Epithelial cell of alveolus of lung (primary cell): ENCODE results near the gene LIN37. TPM values are rescaled to one million over a fixed set of nuclear protein-coding genes. Genes with fewer than 3 reads are reported as not detected.

Experiments
- total RNA-seq: library from RNA; depleted of rRNA; stranded (reverse); fragments of >200 nt; gene quantifications from 2 replicates; pipeline ENCODE4 v1.2.1, GENCODE V29; 2015

Gene LIN37, protein sequence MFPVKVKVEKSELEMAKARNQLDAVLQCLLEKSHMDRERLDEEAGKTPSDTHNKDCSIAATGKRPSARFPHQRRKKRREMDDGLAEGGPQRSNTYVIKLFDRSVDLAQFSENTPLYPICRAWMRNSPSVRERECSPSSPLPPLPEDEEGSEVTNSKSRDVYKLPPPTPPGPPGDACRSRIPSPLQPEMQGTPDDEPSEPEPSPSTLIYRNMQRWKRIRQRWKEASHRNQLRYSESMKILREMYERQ
- total RNA-seq, result 15.9 and 20.7 TPM in 2 replicates

GRCh38 chr19:35748106-35749020 lies at the start of gene LIN37:
Gene LIN37, plus strand, starts transcription at chr19:35748576. Its CDS starts 149 bp downstream, at chr19:35748725.

DNA sequence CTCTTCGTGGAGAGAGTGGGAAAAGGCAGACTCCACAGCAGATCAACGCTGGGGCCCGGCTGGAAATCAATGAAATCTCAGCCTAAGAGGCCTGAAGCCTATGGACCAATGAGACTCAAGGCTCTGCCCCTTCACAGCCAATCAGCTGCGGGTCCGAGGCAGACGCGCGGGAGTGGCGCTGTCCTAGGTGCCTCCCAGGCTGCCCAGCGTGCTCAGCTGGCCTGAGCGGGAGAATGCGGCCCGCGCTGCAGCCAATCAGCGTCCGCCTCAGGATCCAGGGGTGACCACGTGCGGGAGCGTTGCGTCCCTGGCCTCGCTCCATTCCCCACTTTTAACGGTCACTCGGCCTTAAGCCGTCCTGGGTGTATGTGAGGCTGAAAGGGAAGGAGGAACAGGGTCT lies 44.2 kb upstream of the LIN37 start, which contains the start of gene ZBTB32:
Gene ZBTB32 (plus strand): TSS at position 341 of the 400 bp plus-strand sequence. CDS start 10,069 bp downstream, outside the sequence.

DNA sequence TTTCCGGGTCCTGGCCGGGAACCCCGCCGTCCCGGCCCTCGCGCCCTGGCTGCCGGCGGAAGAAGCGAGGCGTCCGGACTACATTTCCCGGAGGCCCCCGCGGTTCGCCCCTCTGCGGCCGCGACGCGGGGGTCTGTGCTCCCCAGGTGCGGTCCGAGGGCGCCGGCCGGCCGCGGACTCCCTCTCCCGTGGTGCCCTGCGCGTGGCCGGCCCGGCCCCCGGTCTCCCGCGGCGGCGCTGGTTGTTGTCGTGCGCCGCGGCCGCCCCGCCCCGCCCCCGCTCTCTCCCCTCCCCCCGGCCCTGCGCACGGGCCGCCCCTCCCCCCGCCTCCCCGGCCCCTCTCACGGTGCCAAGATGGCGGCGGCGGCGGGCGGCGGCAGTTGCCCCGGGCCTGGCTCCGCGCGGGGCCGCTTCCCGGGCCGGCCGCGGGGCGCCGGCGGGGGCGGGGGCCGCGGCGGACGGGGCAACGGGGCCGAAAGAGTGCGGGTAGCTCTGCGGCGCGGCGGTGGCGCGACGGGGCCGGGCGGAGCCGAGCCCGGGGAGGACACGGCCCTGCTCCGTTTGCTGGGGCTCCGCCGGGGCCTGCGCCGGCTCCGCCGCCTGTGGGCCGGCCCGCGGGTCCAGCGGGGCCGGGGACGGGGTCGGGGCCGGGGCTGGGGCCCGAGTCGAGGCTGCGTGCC lies 30.6 kb upstream of the LIN37 start, which contains the start of gene KMT2B:
Gene KMT2B (plus strand): TSS at position 339 of the 680 bp plus-strand sequence. CDS start 16 bp downstream, at position 355.

DNA sequence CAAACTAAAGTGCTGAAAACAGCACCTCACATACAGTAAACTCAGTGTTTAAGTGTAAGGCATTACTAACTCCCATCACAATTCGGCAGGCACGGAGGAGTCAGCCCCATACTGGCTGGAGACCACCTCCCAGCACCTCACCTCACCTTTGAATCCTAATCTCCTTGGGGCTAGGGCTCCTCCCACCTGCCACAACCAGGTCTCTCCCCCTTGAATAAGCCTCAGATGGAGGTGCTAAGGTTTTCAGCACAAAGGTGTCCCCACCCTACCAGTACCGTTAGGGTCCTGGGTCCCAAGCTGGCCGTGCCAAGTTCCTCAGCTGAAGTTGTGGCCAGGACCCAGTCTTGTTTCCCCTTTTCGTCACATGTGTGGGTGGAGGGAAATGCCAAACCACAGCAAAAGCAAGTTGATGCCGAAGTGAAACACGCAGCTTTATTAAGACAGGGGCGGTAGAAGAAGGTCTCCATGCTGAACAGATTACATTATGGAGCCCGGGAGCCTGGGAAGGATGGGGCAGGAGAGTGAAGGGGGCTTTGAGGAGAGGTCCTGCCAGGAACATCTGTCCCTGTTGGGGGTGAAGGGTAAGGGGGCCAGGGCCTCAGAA lies 6.2 kb upstream of the LIN37 start, which contains the start of gene IGFLR1:
Gene IGFLR1 (minus strand): TSS at position 332 of the 604 bp plus-strand sequence. CDS start 1,272 bp downstream, outside the sequence.

DNA sequence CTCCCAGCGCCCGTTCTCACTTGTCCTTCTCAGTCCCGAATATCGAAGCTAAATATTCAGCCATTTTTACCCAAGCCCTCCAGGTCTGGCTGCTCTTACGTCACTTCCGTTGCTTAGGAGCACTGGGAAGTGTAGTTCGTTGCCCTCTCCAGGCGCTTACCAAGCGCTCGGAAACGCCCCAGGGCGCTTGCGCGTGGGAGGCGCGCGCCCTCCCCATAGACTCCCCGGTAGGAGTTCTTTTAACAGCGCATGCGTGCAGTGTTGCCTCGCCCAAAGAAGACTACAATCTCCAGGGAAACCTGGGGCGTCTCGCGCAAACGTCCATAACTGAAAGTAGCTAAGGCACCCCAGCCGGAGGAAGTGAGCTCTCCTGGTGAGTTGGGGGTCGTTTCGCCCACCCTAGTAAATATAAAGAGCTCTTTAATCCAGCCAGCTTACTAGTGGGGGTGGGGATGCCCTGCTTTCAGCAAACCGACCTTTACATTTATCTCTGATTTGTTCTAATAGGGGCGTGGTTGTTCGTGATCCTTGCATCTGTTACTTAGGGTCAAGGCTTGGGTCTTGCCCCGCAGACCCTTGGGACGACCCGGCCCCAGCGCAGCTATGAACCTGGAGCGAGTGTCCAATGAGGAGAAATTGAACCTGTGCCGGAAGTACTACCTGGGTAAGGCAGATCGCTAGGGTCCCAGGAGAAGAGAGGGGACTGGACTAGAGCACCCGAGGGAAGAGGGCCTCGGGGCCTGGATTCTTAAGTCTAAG lies 2.9 kb upstream of the LIN37 start, which contains the start of the genes PSENEN and U2AF1L4:
Gene PSENEN (plus strand): TSS at position 324 of the 759 bp plus-strand sequence. CDS start 280 bp downstream, at position 604.
Gene U2AF1L4 (minus strand): TSS at position 91 of the 759 bp plus-strand sequence. CDS start 27 bp downstream, at position 64.

GRCh38 chr19:35756377-35757230 lies 8.2 kb downstream of the LIN37 start, which contains the start of gene HSPB6:
Gene HSPB6, minus strand, starts transcription at chr19:35757029. Its CDS starts 21 bp downstream, at chr19:35757008.

DNA sequence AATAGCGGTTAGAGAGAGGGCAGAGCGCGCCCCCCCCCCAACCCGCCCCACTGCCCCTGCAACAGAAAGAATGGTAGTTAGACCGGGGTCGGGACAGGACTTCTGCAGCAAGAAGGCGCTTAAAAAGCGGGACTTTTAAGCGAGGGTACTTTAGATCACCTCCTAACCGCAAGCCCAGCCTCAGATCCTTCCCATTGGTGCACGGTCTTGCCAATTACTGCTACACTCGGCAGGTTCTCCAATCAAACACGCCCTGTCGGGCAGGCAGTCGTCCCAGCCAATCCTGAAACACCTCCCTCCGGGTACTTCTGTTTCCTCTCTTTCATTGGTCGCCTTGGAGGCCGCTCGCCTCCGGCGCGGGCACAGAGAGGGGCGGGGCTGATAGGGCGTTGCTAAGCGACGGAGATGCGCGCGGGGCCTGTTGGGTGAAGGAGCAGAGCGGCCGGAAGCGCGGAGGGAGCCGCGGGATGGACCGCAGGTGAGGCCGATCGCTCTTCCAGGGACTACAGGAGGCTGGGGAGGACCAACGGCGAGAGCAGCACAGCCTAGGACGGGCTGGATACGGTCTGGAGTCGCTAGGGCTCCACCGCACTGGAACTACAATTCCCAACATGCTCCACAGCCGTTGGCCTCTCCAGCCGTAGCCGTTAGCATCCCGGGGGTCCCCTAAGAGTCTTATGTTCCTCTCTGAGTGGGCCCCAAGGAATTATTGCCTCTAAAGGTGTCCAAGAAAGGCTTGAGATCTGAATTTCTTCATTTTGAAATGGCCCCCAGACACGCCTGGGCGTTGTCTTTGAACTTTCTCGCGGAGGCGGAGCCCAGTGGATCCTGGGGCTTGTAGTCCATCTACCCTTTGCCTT lies 9.6 kb downstream of the LIN37 start, which contains the start of gene PROSER3:
Gene PROSER3 (plus strand): TSS at position 428 of the 860 bp plus-strand sequence. CDS start 40 bp downstream, at position 468.

DNA sequence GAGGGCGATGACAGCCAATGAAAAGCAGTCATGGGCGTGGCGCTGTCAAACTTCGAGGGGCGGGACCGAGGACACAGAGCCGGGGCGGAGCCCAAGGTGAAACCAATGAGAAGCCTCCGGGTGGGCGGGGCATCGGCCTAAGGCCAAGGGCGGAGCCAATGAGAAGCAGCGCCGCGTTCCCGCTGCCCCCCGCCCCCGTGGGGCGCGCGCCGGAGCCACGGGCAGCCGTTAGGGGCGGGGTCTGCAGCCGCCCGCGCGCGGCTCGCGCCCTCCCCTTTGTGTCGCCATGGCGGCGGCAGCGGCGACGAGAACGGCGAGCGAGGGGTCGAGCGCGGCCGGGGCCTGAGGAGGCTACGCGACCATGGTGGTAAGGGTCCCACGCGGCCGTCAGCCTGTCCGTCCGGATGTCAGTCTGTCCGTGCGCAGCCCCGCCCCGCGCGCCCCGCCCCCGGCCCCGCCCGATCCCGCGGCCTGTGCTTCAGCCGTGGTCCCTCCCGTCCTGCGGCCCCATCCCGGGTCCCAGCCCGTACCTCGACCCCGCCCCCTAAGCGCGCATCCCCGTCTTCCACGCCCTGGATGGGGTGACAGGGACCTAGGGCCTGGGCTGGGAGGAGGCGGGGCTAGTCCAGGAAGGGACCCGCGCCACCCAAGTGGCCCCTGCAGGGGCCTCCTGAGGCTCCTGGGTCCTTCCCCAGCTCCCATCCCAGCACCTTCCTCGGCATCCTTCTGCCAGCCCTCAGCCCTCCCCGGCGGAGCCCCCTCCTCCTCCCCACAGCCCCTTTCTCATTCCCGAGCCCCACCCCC lies 27.1 kb downstream of the LIN37 start, which contains the start of gene ARHGAP33:
Gene ARHGAP33 (plus strand): TSS at position 267 of the 804 bp plus-strand sequence. CDS start 95 bp downstream, at position 362.

Other genes with a start within 250 kb of the LIN37 start
- 15.9 and 24.8 TPM in 2 replicates for gene DMKN, start 234.9 kb upstream of the LIN37 start, total RNA-seq
- gene SBSN, start 220.3 kb upstream of the LIN37 start, total RNA-seq, result not detected in 2 replicates
- gene GAPDHS, start 215.1 kb upstream of the LIN37 start, total RNA-seq, result not detected in 2 replicates
- 85.7 and 102 TPM in 2 replicates for gene TMEM147, start 202.9 kb upstream of the LIN37 start, total RNA-seq
- not detected in 2 replicates for gene ATP4A, start 184.9 kb upstream of the LIN37 start, total RNA-seq
- not detected in 2 replicates for gene PMIS2, start 162.4 kb upstream of the LIN37 start, total RNA-seq
- 6.6 and 10.5 TPM in 2 replicates for gene HAUS5, start 135.8 kb upstream of the LIN37 start, total RNA-seq
- gene RBM42, start 119.5 kb upstream of the LIN37 start, total RNA-seq, result 93.3 and 101 TPM in 2 replicates
- gene ETV2, start 106.8 kb upstream of the LIN37 start, total RNA-seq, result 0.78 TPM in 1 of 2 replicates, not detected in the other
- gene COX6B1, start 100.3 kb upstream of the LIN37 start, total RNA-seq, result 500 and 902 TPM in 2 replicates
- gene UPK1A, start 82.1 kb upstream of the LIN37 start, total RNA-seq, result not detected in 2 replicates
- gene ZBTB32, start 44.0 kb upstream of the LIN37 start, total RNA-seq, result not detected in 2 replicates
- gene KMT2B, start 30.6 kb upstream of the LIN37 start, total RNA-seq, result 8.0 and 14.4 TPM in 2 replicates
- 6.9 and 15.9 TPM in 2 replicates for gene IGFLR1, start 6.1 kb upstream of the LIN37 start, total RNA-seq
- gene U2AF1L4, start 3.2 kb upstream of the LIN37 start, total RNA-seq, result 6.9 and 9.3 TPM in 2 replicates
- 43.2 TPM in 2 replicates for gene PSENEN, start 2.9 kb upstream of the LIN37 start, total RNA-seq
- 11.1 and 66.8 TPM in 2 replicates for gene HSPB6, start 8.5 kb downstream of the LIN37 start, total RNA-seq
- gene PROSER3, start 9.6 kb downstream of the LIN37 start, total RNA-seq, result 12.4 and 18.0 TPM in 2 replicates
- 2.2 and 3.2 TPM in 2 replicates for gene ARHGAP33, start 27.0 kb downstream of the LIN37 start, total RNA-seq
- gene PRODH2, start 64.3 kb downstream of the LIN37 start, total RNA-seq, result not detected in 2 replicates
- gene NPHS1, start 103.9 kb downstream of the LIN37 start, total RNA-seq, result not detected in 2 replicates
- gene KIRREL2, start 108.3 kb downstream of the LIN37 start, total RNA-seq, result 0.13 TPM in 1 of 2 replicates, not detected in the other
- gene APLP1, start 120.0 kb downstream of the LIN37 start, total RNA-seq, result 12.8 and 17.3 TPM in 2 replicates
- gene NFKBID, start 152.0 kb downstream of the LIN37 start, total RNA-seq, result 2.6 and 3.7 TPM in 2 replicates
- gene HCST, start 154.0 kb downstream of the LIN37 start, total RNA-seq, result not detected in 2 replicates
- not detected in 2 replicates for gene TYROBP, start 159.7 kb downstream of the LIN37 start, total RNA-seq
- 8.5 and 13.9 TPM in 2 replicates for gene LRFN3, start 187.8 kb downstream of the LIN37 start, total RNA-seq
- gene SDHAF1, start 246.6 kb downstream of the LIN37 start, total RNA-seq, result 35.6 and 42.5 TPM in 2 replicates